PC-9 (cell line): ENCODE data around the gene GLYAT. TPM values are rescaled to one million over a fixed set of nuclear protein-coding genes. Genes with fewer than 3 reads are reported as not detected.

Experiments used
- BruUV-seq: library from RNA; stranded (reverse); fragments of 400-500 nt; replicated peaks from 2 replicates; lab custom pipeline; 2021; lab: Mats Ljungman, UMichigan
- CTCF ChIA-PET: fragments of 300-600 bp; sonication (Branson Sonifier 250); formaldehyde crosslinking; loops from one replicate; lab custom pipeline; 2022; ENCODE audit warnings: antibody characterized with exemption; lab: Charles Lee
- POLR2A ChIA-PET: fragments of 300-600 bp; sonication (Branson Sonifier 250); formaldehyde crosslinking; loops from one replicate; lab custom pipeline; 2022; ENCODE audit warnings: antibody characterized with exemption; ENCODE audit not compliant: unreplicated experiment; lab: Charles Lee
- DNase-seq, 2 experiments: peaks; one replicate each; pipeline versions ENCODE4 v3.0.0 to v3.0.0-alpha.2; 2015 to 2022; ENCODE audit warnings: mixed read lengths in 1 of 2
- H2AFZ ChIP-seq: fragments of 200-600 bp; sonication (generic); 2 replicates; pipeline ENCODE4 v1.8.1; 2017; ENCODE audit warnings: antibody characterized with exemption
- H3F3A ChIP-seq: fragments of 200-600 bp; sonication (generic); 2 replicates; pipeline ENCODE4 v1.8.1; 2017; ENCODE audit warnings: antibody characterized with exemption, mild to moderate bottlenecking, low read depth; ENCODE audit not compliant: insufficient read depth
- H3K27ac ChIP-seq: fragments of 200-600 bp; sonication (generic); 2 replicates; pipeline ENCODE4 v1.6.1; 2016; ENCODE audit warnings: mixed run types
- H3K27me3 ChIP-seq: fragments of 200-600 bp; sonication (generic); 2 replicates; pipeline ENCODE4 v1.6.1; 2016; ENCODE audit warnings: low read depth, mixed run types; ENCODE audit not compliant: insufficient read depth
- H3K36me3 ChIP-seq: fragments of 200-600 bp; sonication (generic); 2 replicates; pipeline ENCODE4 v1.6.1; 2016; ENCODE audit warnings: low read depth, mixed run types
- H3K4me1 ChIP-seq: fragments of 200-600 bp; sonication (generic); replicated peaks from 2 replicates; pipeline ENCODE4 v1.6.1; 2016; ENCODE audit warnings: mixed run types; ENCODE audit not compliant: insufficient read depth
- H3K4me2 ChIP-seq: fragments of 200-600 bp; sonication (generic); 2 replicates; pipeline ENCODE4 v1.6.1; 2017; ENCODE audit warnings: mixed run types
- H3K4me3 ChIP-seq: fragments of 200-600 bp; sonication (generic); 2 replicates; pipeline ENCODE4 v1.6.1; 2016; ENCODE audit warnings: mixed run types
- H3K79me2 ChIP-seq: fragments of 200-600 bp; sonication (generic); 2 replicates; pipeline ENCODE4 v1.6.1; 2017; ENCODE audit warnings: low read depth, mixed run types
- H3K9me2 ChIP-seq: fragments of 200-600 bp; sonication (generic); 2 replicates; pipeline ENCODE4 v1.8.1; 2017; ENCODE audit warnings: mild to moderate bottlenecking; ENCODE audit not compliant: insufficient read depth
- H3K9me3 ChIP-seq: fragments of 200-600 bp; sonication (generic); 2 replicates; pipeline ENCODE4 v1.8.1; 2016; ENCODE audit warnings: low read depth; ENCODE audit not compliant: insufficient read depth
- H4K20me1 ChIP-seq: fragments of 200-600 bp; sonication (generic); 2 replicates; pipeline ENCODE4 v1.8.1; 2017; ENCODE audit not compliant: insufficient read depth
- CTCF ChIP-seq: fragments of 200-600 bp; sonication (generic); conservative IDR thresholded peaks from 2 replicates; pipeline ENCODE4 v1.6.1; 2017; ENCODE audit warnings: mixed run types, antibody characterized with exemption, mild to moderate bottlenecking, moderate library complexity
- EZH2 ChIP-seq: fragments of 200-600 bp; sonication (generic); IDR thresholded peaks from 2 replicates; pipeline ENCODE4 v1.8.0; 2017; ENCODE audit warnings: antibody characterized with exemption, low read depth
- intact Hi-C: fragments of 100-400 bp; cut with micrococcal nuclease; formaldehyde crosslinking; loops from one replicate; pipeline ENCODE4 v1.10.0; 2022; ENCODE audit not compliant: unreplicated experiment
- total RNA-seq: library from RNA; stranded (reverse); gene quantifications from 2 replicates; pipeline ENCODE4 v1.2.3, GENCODE V29; 2021

Gene GLYAT
- total RNA-seq, 1 experiment from 2014 or later = not detected

GRCh38 chr11:58770627-58771457 lies 39.1 kb upstream of the GLYAT start:
- Histone ChIP-seq H3K4me1 (peaks cover 33% of the 10 kb centered on the region), H3K27me3 (no peaks in the 10 kb centered on the region), H3K27ac (peak overlapping the region; percentile 81), H3K79me2 (no peaks in the 10 kb centered on the region), H2AFZ (peak overlapping the region; percentile 17; the same call in 1 of the 2 replicates), H4K20me1 (no peaks in the 10 kb centered on the region), H3K4me3 (no peak overlapping the region), H3F3A (peaks cover 19% of the 10 kb centered on the region; the same call in 1 of the 2 replicates), H3K36me3 (no peaks in the 10 kb centered on the region), H3K9me2 (no peaks in the 10 kb centered on the region), H3K4me2 (peak overlapping the region; percentile 53), H3K9me3 (no peaks in the 10 kb centered on the region)
- intact Hi-C loops = loop anchor here (2.0 to 5.0 kb wide), 2 partner anchors 114 to 192 kb away; partner anchors contain the start of gene ZFP91
- CTCF ChIA-PET = no interaction called here
- DNase-seq = peak; percentile 66 to 89
- POLR2A ChIA-PET = no interaction called here
- BruUV-seq = no TSS peak
- TF ChIP-seq CTCF (no peak), EZH2 (no peak)

GRCh38 chr11:58770166-58770565 lies 38.4 kb upstream of the GLYAT start:
- no peak for TF ChIP-seq CTCF
- Histone ChIP-seq H3K36me3 (no peaks in the 10 kb centered on the region), H3F3A (peaks cover 19% of the 10 kb centered on the region; the same call in 1 of the 2 replicates), H4K20me1 (no peaks in the 10 kb centered on the region), H3K4me2 (peak overlapping the region; percentile 53), H2AFZ (peak overlapping the region; percentile 17; the same call in 1 of the 2 replicates), H3K27ac (peak overlapping the region; percentile 81), H3K4me3 (no peak overlapping the region), H3K79me2 (no peaks in the 10 kb centered on the region), H3K9me3 (no peaks in the 10 kb centered on the region), H3K9me2 (no peaks in the 10 kb centered on the region), H3K4me1 (peaks cover 33% of the 10 kb centered on the region), H3K27me3 (no peaks in the 10 kb centered on the region)
- ChIA-PET POLR2A (no interaction called here), CTCF (no interaction called here)
- intact Hi-C loops = loop anchor here (2.0 to 5.0 kb wide), 2 partner anchors 113 to 191 kb away; partner anchors contain the start of gene ZFP91
- DNase-seq = no peak
- no TSS peak for BruUV-seq

GRCh38 chr11:58769308-58769707 lies 37.6 kb upstream of the GLYAT start:
- intact Hi-C loops = no loop called here
- no TSS peak for BruUV-seq
- Histone ChIP-seq H3K4me2 (peak overlapping the region; percentile 53; the same call in 1 of the 2 replicates), H2AFZ (no peak overlapping the region), H3K36me3 (no peaks in the 10 kb centered on the region), H3K4me3 (no peak overlapping the region), H3K79me2 (no peaks in the 10 kb centered on the region), H4K20me1 (no peaks in the 10 kb centered on the region), H3K9me2 (no peaks in the 10 kb centered on the region), H3K27ac (peak overlapping the region; percentile 81), H3K9me3 (no peaks in the 10 kb centered on the region), H3F3A (peaks cover 19% of the 10 kb centered on the region; the same call in 1 of the 2 replicates), H3K4me1 (peaks cover 33% of the 10 kb centered on the region), H3K27me3 (no peaks in the 10 kb centered on the region)
- ChIA-PET CTCF (no interaction called here), POLR2A (interaction anchor here (0.6 kb wide), 1 partner anchor 1464 kb away, joined by 4 read pairs; no protein-coding TSS in a partner anchor)
- no peak for DNase-seq
- no peak for TF ChIP-seq EZH2
- no peak for TF ChIP-seq CTCF
